H1 (cell line): ENCODE data around the gene ZMYND15. TPM values are rescaled to one million over a fixed set of nuclear protein-coding genes. Genes with fewer than 3 reads are reported as not detected.
A peak's percentile ranks its signal among the peaks of the same experiment; 100 is the strongest.

ENCODE experiments used
- CTCF ChIA-PET: fragments of 300-600 bp; sonication (Branson Sonifier 250); formaldehyde crosslinking; loops from one replicate; lab custom pipeline; 2021; ENCODE audit not compliant: partially characterized antibody; lab: Charles Lee
- POLR2A ChIA-PET: fragments of 300-600 bp; sonication (Branson Sonifier 250); formaldehyde crosslinking; loops from one replicate; lab custom pipeline; 2021; ENCODE audit warnings: inconsistent platforms; ENCODE audit not compliant: partially characterized antibody; lab: Charles Lee
- DNase-seq, 2 experiments: peaks; one replicate each; pipeline versions ENCODE4 v3.0.0 to v3.0.0-alpha.2; 2010 to 2022; ENCODE audit warnings: low spot score in 2 of 2, low read depth in 1 of 2, mixed read lengths in 1 of 2
- FAIRE-seq: peaks from 2 replicates; lab custom pipeline; 2011; peaks lifted over from hg19 to GRCh38; lab: Jason Lieb, UNC
- H2AFZ ChIP-seq: 2 replicates; pipeline ENCODE4 v1.8.1; 2012; ENCODE audit warnings: low read length, inconsistent platforms
- H2AK5ac ChIP-seq: 2 replicates; pipeline ENCODE4 v1.6.1; 2013; ENCODE audit warnings: low read depth, low read length
- H2BK120ac ChIP-seq: replicated peaks from 2 replicates; pipeline ENCODE3; 2013; ENCODE audit warnings: low read depth, low read length, inconsistent platforms
- H2BK12ac ChIP-seq: 2 replicates; pipeline ENCODE4 v1.6.1; 2013; ENCODE audit warnings: low read depth, low read length
- H2BK15ac ChIP-seq: 2 replicates; pipeline ENCODE4 v1.6.1; 2013; ENCODE audit warnings: low read length
- H2BK20ac ChIP-seq: 2 replicates; pipeline ENCODE4 v1.6.1; 2013; ENCODE audit warnings: low read length
- H2BK5ac ChIP-seq: 2 replicates; pipeline ENCODE4 v1.6.1; 2013; ENCODE audit warnings: low read depth, low read length
- H3K14ac ChIP-seq: 2 replicates; pipeline ENCODE4 v1.6.1; 2013; ENCODE audit warnings: inconsistent platforms; ENCODE audit not compliant: insufficient read length
- H3K18ac ChIP-seq: 2 replicates; pipeline ENCODE4 v1.6.1; 2013; ENCODE audit warnings: low read length; ENCODE audit errors: extremely low read depth
- H3K23ac ChIP-seq: 2 replicates; pipeline ENCODE4 v1.6.1; 2013; ENCODE audit warnings: inconsistent platforms; ENCODE audit not compliant: insufficient read length
- H3K23me2 ChIP-seq: 2 replicates; pipeline ENCODE4 v1.6.1; 2013; ENCODE audit warnings: low read depth, low read length
- H3K27ac ChIP-seq: 2 replicates; pipeline ENCODE4 v1.6.1; 2011; ENCODE audit warnings: low read depth, low read length, inconsistent platforms
- H3K27me3 ChIP-seq, 4 experiments: replicated peaks in 1 of 4; 1 replicate in 1 of 4; 2 replicates in 3 of 4; pipeline versions ENCODE4 v1.6.1 to v1.8.1; 2011 to 2013; ENCODE audit warnings: low read length in 3 of 4, mild to moderate bottlenecking in 3 of 4, inconsistent platforms in 2 of 4, mixed read lengths in 2 of 4, moderate library complexity in 1 of 4; ENCODE audit not compliant: control insufficient read depth in 3 of 4, insufficient read depth in 3 of 4; ENCODE audit errors: extremely low read depth in 1 of 4
- H3K36me3 ChIP-seq, 4 experiments: 2 replicates each; pipeline versions ENCODE4 v1.6.1 to v1.8.1; 2011 to 2013; ENCODE audit warnings: mild to moderate bottlenecking in 4 of 4, low read length in 3 of 4, moderate library complexity in 2 of 4, control low read depth in 1 of 4, inconsistent platforms in 1 of 4; ENCODE audit not compliant: insufficient read depth in 4 of 4, control insufficient read depth in 2 of 4
- H3K4ac ChIP-seq: replicated peaks from 2 replicates; pipeline ENCODE3; 2013; ENCODE audit warnings: low read length, low read depth, mixed read lengths, inconsistent platforms; ENCODE audit not compliant: insufficient read length
- H3K4me1 ChIP-seq, 4 experiments: replicated peaks in 1 of 4; 1 replicate in 1 of 4; 2 replicates in 3 of 4; pipeline versions ENCODE4 v1.6.1 to v1.8.1; 2011 to 2013; ENCODE audit warnings: low read length in 3 of 4, inconsistent platforms in 2 of 4, mixed read lengths in 1 of 4; ENCODE audit not compliant: insufficient read depth in 4 of 4, control insufficient read depth in 3 of 4
- H3K4me2 ChIP-seq, 2 experiments: 2 replicates each; pipeline versions ENCODE4 v1.6.1 to v1.8.1; 2011 to 2013; ENCODE audit warnings: low read depth in 2 of 2, low read length in 2 of 2, control low read depth in 1 of 2, inconsistent platforms in 1 of 2, mild to moderate bottlenecking in 1 of 2; ENCODE audit not compliant: insufficient read depth in 1 of 2
- H3K4me3 ChIP-seq, 4 experiments: fragments of 200-600, 300-600 bp in 1 of 4; sonication (generic), shearing (Covaris generic), sonication (Bioruptor Twin) in 1 of 4; 2 replicates each; pipeline versions ENCODE4 v1.5.1 to v1.8.1; 2011 to 2016; ENCODE audit warnings: low read length in 4 of 4, low read depth in 3 of 4, control low read depth in 2 of 4, inconsistent platforms in 2 of 4, mild to moderate bottlenecking in 2 of 4, mixed read lengths in 1 of 4, moderate library complexity in 1 of 4; ENCODE audit not compliant: insufficient read depth in 2 of 4; ENCODE audit errors: extremely low read depth in 1 of 4
- H3K56ac ChIP-seq: replicated peaks from 2 replicates; pipeline ENCODE3; 2013; ENCODE audit warnings: low read depth, mild to moderate bottlenecking, mixed read lengths, low read length, inconsistent platforms; ENCODE audit not compliant: insufficient read length
- H3K79me1 ChIP-seq: 2 replicates; pipeline ENCODE4 v1.6.1; 2013; ENCODE audit warnings: low read depth, low read length, control low read depth
- H3K79me2 ChIP-seq, 2 experiments: 2 replicates each; pipeline versions ENCODE4 v1.6.1 to v1.8.1; 2012 to 2013; ENCODE audit warnings: low read length in 2 of 2, mild to moderate bottlenecking in 2 of 2, inconsistent platforms in 1 of 2; ENCODE audit not compliant: insufficient read depth in 2 of 2, control insufficient read depth in 1 of 2
- H3K9ac ChIP-seq, 4 experiments: replicated peaks in 1 of 4; 1 replicate in 1 of 4; 2 replicates in 3 of 4; pipeline versions ENCODE4 v1.6.1 to v1.8.1; 2011 to 2013; ENCODE audit warnings: low read depth in 3 of 4, low read length in 3 of 4, control low read depth in 2 of 4, mild to moderate bottlenecking in 2 of 4, moderate library complexity in 2 of 4, inconsistent platforms in 1 of 4; ENCODE audit errors: extremely low read depth in 1 of 4
- H3K9me3 ChIP-seq, 2 experiments: 2 replicates each; pipeline versions ENCODE4 v1.6.1 to v1.8.1; 2012 to 2013; ENCODE audit warnings: mild to moderate bottlenecking in 2 of 2, moderate library complexity in 2 of 2, control low read depth in 1 of 2, inconsistent platforms in 1 of 2, low read depth in 1 of 2, low read length in 1 of 2, mixed read lengths in 1 of 2; ENCODE audit not compliant: insufficient read depth in 2 of 2
- H4K20me1 ChIP-seq, 2 experiments: replicated peaks in 1 of 2; 2 replicates each; pipeline versions ENCODE3 to v1.8.1; 2011 to 2013; ENCODE audit warnings: inconsistent platforms in 2 of 2, low read length in 2 of 2, mild to moderate bottlenecking in 1 of 2; ENCODE audit not compliant: insufficient read depth in 2 of 2, control insufficient read depth in 1 of 2
- H4K5ac ChIP-seq: 2 replicates; pipeline ENCODE4 v1.6.1; 2013; ENCODE audit warnings: low read length, low read depth, mixed read lengths, inconsistent platforms; ENCODE audit not compliant: insufficient read length
- H4K8ac ChIP-seq: 2 replicates; pipeline ENCODE4 v1.8.0; 2013; ENCODE audit warnings: mild to moderate bottlenecking, moderate library complexity, low read length, inconsistent platforms; ENCODE audit not compliant: insufficient read depth; ENCODE audit errors: extremely low read depth
- H4K91ac ChIP-seq: replicated peaks from 2 replicates; pipeline ENCODE3; 2013; ENCODE audit warnings: low read length, mixed read lengths, inconsistent platforms; ENCODE audit not compliant: insufficient read length
- PHF8 ChIP-seq: fragments of 200-600 bp; sonication (generic); conservative IDR thresholded peaks from 2 replicates; pipeline ENCODE4 v1.7.1; 2012; ENCODE audit warnings: low read depth, mild to moderate bottlenecking, inconsistent platforms, low read length, moderate library complexity
- SP4 ChIP-seq: IDR thresholded peaks from 2 replicates; pipeline ENCODE4 v1.6.1; 2012; ENCODE audit warnings: low read length, inconsistent platforms
- WGBS, 2 experiments: shearing (Covaris generic) in 1 of 2; methylation state at CpG; one replicate each; pipeline versions ENCODE4 v1.1.6 to v1.1.7; 2013 to 2015; ENCODE audit warnings: low lambda C conversion rate in 2 of 2, mixed read lengths in 2 of 2, inconsistent platforms in 1 of 2, low coverage in 1 of 2, missing lambda C conversion rate in 1 of 2; ENCODE audit not compliant: insufficient replicate concordance in 2 of 2, insufficient coverage in 1 of 2, insufficient read length in 1 of 2; ENCODE audit errors: extremely low coverage in 1 of 2, missing lambda C conversion rate in 1 of 2; 5-methylcytosine and 5-hydroxymethylcytosine counted together
- polyA plus RNA-seq, 7 experiments: library from polyadenylated mRNA; depleted of rRNA in 3 of 7; stranded (reverse) in 5 of 7; unstranded in 2 of 7; fragments of >200 nt in 5 of 7; fragments of 200-250 nt in 2 of 7; gene quantifications; 1 replicate in 5 of 7; 2 replicates in 1 of 7; 4 replicates in 1 of 7; pipeline versions ENCODE4 v1.2.1 to v1.2.3, GENCODE V29; 2011 to 2013; ENCODE audit warnings: missing spikeins in 2 of 7, mixed read lengths in 2 of 7
- total RNA-seq: library from RNA; stranded (reverse); fragmentation: NEBNext Ultra II Directional; extraction: Animal tissue kit (Norgen Biotek cat#: 25700); gene quantifications from 2 replicates; pipeline ENCODE4 v1.2.1, GENCODE V29; 2021

The ZMYND15 gene
- total and polyA plus RNA-seq, 2 of the 8 experiments (the other 6 are each of a cell fraction or from before 2014, with no cell fraction given) = 0.53 to 0.58 TPM

DNA sequence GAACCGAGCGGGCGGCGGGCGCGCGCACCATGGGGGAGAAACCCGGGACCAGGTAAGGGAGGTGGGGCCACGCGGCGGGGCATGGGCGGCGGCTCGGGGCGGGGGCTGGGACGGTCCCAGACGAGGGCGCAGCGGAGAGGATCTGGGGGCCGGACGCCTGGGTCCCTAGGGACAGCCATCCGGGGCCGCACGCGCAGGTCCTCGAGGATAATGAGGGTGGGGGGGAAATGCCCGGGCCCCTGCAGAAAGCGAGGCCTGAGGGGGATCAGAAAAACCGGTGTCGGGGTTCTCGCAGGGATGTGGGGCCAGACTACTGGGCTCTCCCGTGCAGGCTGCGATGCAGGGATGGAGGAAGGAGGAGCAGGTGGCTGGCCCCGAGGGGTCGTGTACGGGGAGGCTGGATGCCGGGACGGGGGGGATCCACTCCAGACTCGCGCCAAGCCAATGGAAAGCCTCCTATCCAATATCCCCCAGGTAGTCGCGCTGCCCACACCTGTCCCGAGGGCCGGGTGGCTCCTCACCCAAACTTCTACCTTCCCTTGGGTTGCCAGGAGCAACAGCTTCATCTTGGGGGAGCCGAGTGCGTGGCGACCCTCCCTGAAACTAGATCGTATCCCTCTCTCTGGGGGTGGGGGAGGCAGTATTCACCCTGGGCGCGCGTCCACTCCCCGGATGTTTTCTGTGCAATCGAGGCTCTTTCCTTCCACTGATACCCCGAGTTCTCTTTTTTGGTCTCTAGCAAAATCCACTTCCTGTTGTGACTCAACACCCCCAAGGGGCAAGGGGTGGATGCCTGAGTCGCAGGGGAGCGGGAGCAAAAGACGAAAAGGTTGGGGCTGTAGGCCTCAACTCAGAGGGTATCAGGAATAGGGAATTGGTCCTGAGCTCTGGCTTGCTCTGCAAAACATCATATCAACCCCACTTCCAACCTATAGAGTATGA, 28.7 kb upstream of the ZMYND15 start:
- peak overlapping the region; percentile 73; the same call in 1 of the 2 replicates for H4K8ac ChIP-seq
- H3K27ac ChIP-seq = no peak overlapping the region; the same call in 1 of the 2 replicates

More for the DNA sequence above, 28.7 kb upstream of the ZMYND15 start:
- no peaks in the 10 kb centered on the region for H3K27me3 ChIP-seq
- H2AFZ ChIP-seq = no peak overlapping the region
- H3K36me3 ChIP-seq = no peaks in the 10 kb centered on the region; a peak in 3 of 8 replicates
- no peak overlapping the region for H2BK15ac ChIP-seq
- no peak overlapping the region for H2AK5ac ChIP-seq
- peak overlapping the region; percentile 44 for H3K14ac ChIP-seq
- H2BK12ac ChIP-seq = no peak overlapping the region
- H3K9me3 ChIP-seq = 0 out of 4 replicates have a peak, but pooled peaks cover 0 to 3% of the 10 kb centered on the region in 2 experiments
- H3K4me3 ChIP-seq = peak overlapping the region; percentile 64 to 81 (median 70)
- FAIRE-seq = no peak
- TF ChIP-seq SP4 (no peak), PHF8 (peak; percentile 43; the same call in 1 of the 2 replicates)
- peaks cover 0 to 19% of the 10 kb centered on the region in 2 experiments; a peak in 2 of 4 replicates for H3K79me2 ChIP-seq
- no peak overlapping the region for H2BK5ac ChIP-seq
- H3K4ac ChIP-seq = no peak overlapping the region
- ChIA-PET CTCF (interaction anchor here (0.7 to 1.4 kb wide), 6 partner anchors 10 to 194 kb away, joined by 3 to 4 read pairs (median 4); no protein-coding TSS in a partner anchor), POLR2A (interaction anchor here (0.8 to 1.8 kb wide), 8 partner anchors 8 to 229 kb away, joined by 3 to 11 read pairs (median 4); partner anchors contain the start of genes MED11, RNF167 and SLC25A11)
- no peak for DNase-seq
- no peak overlapping the region for H3K56ac ChIP-seq
- H4K91ac ChIP-seq = peak overlapping the region; percentile 51
- peaks cover 7% of the 10 kb centered on the region; the same call in 1 of the 2 replicates for H3K79me1 ChIP-seq
- 9% methylated on average over 19 of the region's 57 CpGs; no CpG with 5 or more reads in 1 of the 2 experiments for WGBS, 2 experiments
- peak overlapping the region; percentile 76 to 96 for H3K4me2 ChIP-seq
- no peak overlapping the region for H4K5ac ChIP-seq
- H3K4me1 ChIP-seq = peaks cover 6 to 14% (median 8%) of the 10 kb centered on the region in 4 experiments
- no peak overlapping the region for H2BK120ac ChIP-seq
- peak overlapping the region; percentile 43; the same call in 1 of the 2 replicates for H3K18ac ChIP-seq
- H2BK20ac ChIP-seq = no peak overlapping the region
- H3K9ac ChIP-seq = peak overlapping the region; percentile 51 to 59 (median 56); a peak in 6 of 7 replicates
- H4K20me1 ChIP-seq = peaks cover 0 to 7% of the 10 kb centered on the region in 2 experiments
- H3K23ac ChIP-seq = no peak overlapping the region
- peaks cover 6% of the 10 kb centered on the region for H3K23me2 ChIP-seq
